Hepatocyte (in vitro differentiated cells): ENCODE measurements around the gene KCNQ5.
"Not testable (repeated sequence)": the region's sequence is repeated elsewhere in the genome, so short reads cannot be mapped to it uniquely, and the experiment has no call there.

Experiments used
- EZH2 ChIP-seq: fragments of 200-600 bp; sonication (generic); IDR thresholded peaks from 2 replicates; pipeline ENCODE4 v1.6.1; 2016; ENCODE audit warnings: antibody characterized with exemption, mild to moderate bottlenecking, borderline replicate concordance
- EZH2phosphoT487 ChIP-seq: fragments of 200-600 bp; sonication (generic); IDR thresholded peaks from one replicate; pipeline ENCODE4 v1.6.1; 2018; ENCODE audit warnings: antibody characterized with exemption, mild to moderate bottlenecking, low read depth, moderate library complexity; ENCODE audit not compliant: unreplicated experiment, severe bottlenecking
- TF ChIP-seq, protein P1 (sequence below): fragments of 200-600 bp; sonication (generic); IDR thresholded peaks from 2 replicates; pipeline ENCODE4 v1.5.1; 2016; ENCODE audit warnings: antibody characterized with exemption, mild to moderate bottlenecking; ENCODE audit not compliant: poor library complexity

GRCh38 chr6:72978808-72979207, 356.9 kb downstream of the KCNQ5 start:
- TF ChIP-seq, protein P1, sequence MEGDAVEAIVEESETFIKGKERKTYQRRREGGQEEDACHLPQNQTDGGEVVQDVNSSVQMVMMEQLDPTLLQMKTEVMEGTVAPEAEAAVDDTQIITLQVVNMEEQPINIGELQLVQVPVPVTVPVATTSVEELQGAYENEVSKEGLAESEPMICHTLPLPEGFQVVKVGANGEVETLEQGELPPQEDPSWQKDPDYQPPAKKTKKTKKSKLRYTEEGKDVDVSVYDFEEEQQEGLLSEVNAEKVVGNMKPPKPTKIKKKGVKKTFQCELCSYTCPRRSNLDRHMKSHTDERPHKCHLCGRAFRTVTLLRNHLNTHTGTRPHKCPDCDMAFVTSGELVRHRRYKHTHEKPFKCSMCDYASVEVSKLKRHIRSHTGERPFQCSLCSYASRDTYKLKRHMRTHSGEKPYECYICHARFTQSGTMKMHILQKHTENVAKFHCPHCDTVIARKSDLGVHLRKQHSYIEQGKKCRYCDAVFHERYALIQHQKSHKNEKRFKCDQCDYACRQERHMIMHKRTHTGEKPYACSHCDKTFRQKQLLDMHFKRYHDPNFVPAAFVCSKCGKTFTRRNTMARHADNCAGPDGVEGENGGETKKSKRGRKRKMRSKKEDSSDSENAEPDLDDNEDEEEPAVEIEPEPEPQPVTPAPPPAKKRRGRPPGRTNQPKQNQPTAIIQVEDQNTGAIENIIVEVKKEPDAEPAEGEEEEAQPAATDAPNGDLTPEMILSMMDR, result not testable (repeated sequence)
- not testable (repeated sequence) for TF ChIP-seq EZH2, EZH2phosphoT487
